T-cell (primary cell): ENCODE data around the gene KIF17. TPM values are rescaled to one million over a fixed set of nuclear protein-coding genes. Genes with fewer than 3 reads are reported as not detected.

Experiments
- ATAC-seq, 4 experiments: fragments of 200-7000 bp in 3 of 4; fragments of 150-1000 bp in 1 of 4; cut with Tn5 transposase; replicated peaks in 1 of 4; 1 replicate in 3 of 4; 2 replicates in 1 of 4; pipeline ENCODE4 v1.10.0; 2021; ENCODE audit warnings: moderate library complexity in 3 of 4, mild to moderate bottlenecking in 2 of 4, moderate number of reproducible peaks in 1 of 4
- CTCF ChIA-PET, 2 donors: fragments of 300-600 bp; sonication (Branson Sonifier 250); formaldehyde crosslinking; loops; one replicate each; lab custom pipeline; 2022; ENCODE audit warnings: antibody characterized with exemption in 2 of 2; lab: Charles Lee
- POLR2A ChIA-PET, 2 donors: fragments of 300-600 bp; sonication (Branson Sonifier 250); formaldehyde crosslinking; loops; one replicate each; lab custom pipeline; 2022; ENCODE audit warnings: antibody characterized with exemption in 2 of 2; lab: Charles Lee
- DNase-seq, 35 experiments: peaks; one replicate each; pipeline versions ENCODE4 v3.0.0 to v3.0.0-alpha.2; 2013 to 2023
- H3K27ac ChIP-seq: one replicate; pipeline ENCODE4 v1.5.1; 2013; ENCODE audit warnings: low read length
- H3K27me3 ChIP-seq, 2 experiments: replicated peaks in 1 of 2; 1 replicate in 1 of 2; 2 replicates in 1 of 2; pipeline versions ENCODE4 v1.6.1 to v1.7.0; 2013; ENCODE audit warnings: low read length in 1 of 2, mixed read lengths in 1 of 2; ENCODE audit not compliant: control insufficient read depth in 2 of 2, insufficient read depth in 2 of 2; ENCODE audit errors: extremely low read depth in 1 of 2
- H3K36me3 ChIP-seq, 2 donors: 1 replicate in 1 of 2; 2 replicates in 1 of 2; pipeline versions ENCODE4 v1.6.1 to v1.7.0; 2013; ENCODE audit warnings: low read length in 1 of 2; ENCODE audit not compliant: control insufficient read depth in 2 of 2, insufficient read depth in 1 of 2; ENCODE audit errors: extremely low read depth in 1 of 2
- H3K4me1 ChIP-seq, 2 experiments: 1 replicate in 1 of 2; 2 replicates in 1 of 2; pipeline versions ENCODE4 v1.6.1 to v1.7.0; 2013; ENCODE audit warnings: low read length in 2 of 2, mixed read lengths in 1 of 2; ENCODE audit not compliant: insufficient read depth in 2 of 2, control insufficient read depth in 1 of 2; ENCODE audit errors: extremely low read depth in 1 of 2
- H3K4me3 ChIP-seq, 2 donors: 1 replicate in 1 of 2; 2 replicates in 1 of 2; pipeline versions ENCODE4 v1.5.1 to v1.7.0; 2013; ENCODE audit warnings: mild to moderate bottlenecking in 2 of 2, low read length in 1 of 2, moderate library complexity in 1 of 2; ENCODE audit not compliant: control insufficient read depth in 1 of 2; ENCODE audit errors: extremely low read depth in 1 of 2
- H3K9me3 ChIP-seq: 2 replicates; pipeline ENCODE4 v1.7.0; 2013
- H3K27ac Mint-ChIP-seq, 2 donors: one replicate each; pipeline ENCODE4 v1.8.0; 2020 to 2021; ENCODE audit warnings: mild to moderate bottlenecking in 2 of 2, mixed read lengths in 2 of 2
- H3K27me3 Mint-ChIP-seq, 2 donors: one replicate each; pipeline ENCODE4 v1.8.0; 2021 to 2022; ENCODE audit warnings: mixed read lengths in 2 of 2
- H3K36me3 Mint-ChIP-seq: one replicate; pipeline ENCODE4 v1.8.0; 2021; ENCODE audit warnings: mixed read lengths
- H3K4me1 Mint-ChIP-seq, 3 donors: one replicate each; pipeline ENCODE4 v1.8.0; 2020 to 2022; ENCODE audit warnings: mixed read lengths in 3 of 3, mild to moderate bottlenecking in 1 of 3
- H3K4me3 Mint-ChIP-seq, 3 donors: one replicate each; pipeline ENCODE4 v1.8.0; 2020 to 2022; ENCODE audit warnings: mild to moderate bottlenecking in 3 of 3, mixed read lengths in 3 of 3, moderate library complexity in 3 of 3
- H3K9me3 Mint-ChIP-seq, 3 donors: one replicate each; pipeline ENCODE4 v1.8.0; 2020 to 2022; ENCODE audit warnings: mixed read lengths in 3 of 3
- WGBS: methylation state at CpG from one replicate; pipeline ENCODE4 v1.1.5; 2013; ENCODE audit warnings: missing lambda C conversion rate; ENCODE audit not compliant: insufficient coverage; 5-methylcytosine and 5-hydroxymethylcytosine counted together
- total RNA-seq, 35 experiments: library from RNA in 6 of 35; stranded (reverse) in 6 of 35; fragments of 120-200 nt in 1 of 35; gene quantifications; one replicate each; pipeline versions ENCODE4 v1.2.1 to v1.2.4 and lab custom pipeline; 2013 to 2026

KIF17 gene
- total RNA-seq, 5 donors from 2014 or later (not counting 1 experiment from before 2014, with no cell fraction given) = not detected

GRCh38 chr1:20645414-20645813 lies 72.4 kb downstream of the KIF17 start:
- Mint-ChIP-seq H3K27ac (no peak overlapping the region), H3K4me3 (no peak overlapping the region), H3K9me3 (no peaks in the 10 kb centered on the region), H3K4me1 (peaks cover 0 to under 1% (median 0%) of the 10 kb centered on the region in 3 donors), H3K36me3 (peaks cover 26% of the 10 kb centered on the region), H3K27me3 (no peaks in the 10 kb centered on the region)
- ChIA-PET POLR2A (interaction anchor here in 1 of 2 donors (0.7 kb wide), 1 partner anchor 88 kb away, joined by 6 read pairs; no protein-coding TSS in a partner anchor), CTCF (interaction anchor here in 1 of 2 donors (1.0 kb wide), 1 partner anchor 11 kb away, joined by 7 read pairs; no protein-coding TSS in a partner anchor)
- Histone ChIP-seq H3K36me3 (peaks cover 18 to 38% of the 10 kb centered on the region in 2 donors), H3K4me3 (no peak overlapping the region), H3K4me1 (no peaks in the 10 kb centered on the region), H3K27me3 (no peaks in the 10 kb centered on the region), H3K9me3 (no peaks in the 10 kb centered on the region), H3K27ac (no peak overlapping the region)
- ATAC-seq (no peak), DNase-seq (no peak)
- 86% methylated on average over 11 of the region's 14 CpGs for WGBS

GRCh38 chr1:20644416-20644815 lies 73.4 kb downstream of the KIF17 start:
- ATAC-seq = no peak
- Histone ChIP-seq H3K36me3 (peaks cover 12 to 36% of the 10 kb centered on the region in 2 donors), H3K9me3 (no peaks in the 10 kb centered on the region), H3K4me1 (no peaks in the 10 kb centered on the region), H3K4me3 (no peak overlapping the region), H3K27me3 (no peaks in the 10 kb centered on the region), H3K27ac (no peak overlapping the region)
- Mint-ChIP-seq H3K27ac (no peak overlapping the region), H3K36me3 (peaks cover 26% of the 10 kb centered on the region), H3K4me3 (no peak overlapping the region), H3K4me1 (peaks cover 2 to 8% (median 2%) of the 10 kb centered on the region in 3 donors), H3K9me3 (no peaks in the 10 kb centered on the region), H3K27me3 (no peaks in the 10 kb centered on the region)
- 95% methylated on average over 13 of the region's 13 CpGs for WGBS
- DNase-seq = no peak
- CTCF ChIA-PET = no interaction called here
- POLR2A ChIA-PET = no interaction called here

GRCh38 chr1:20643080-20643479 lies 74.7 kb downstream of the KIF17 start:
- Histone ChIP-seq H3K36me3 (peaks cover 9 to 34% of the 10 kb centered on the region in 2 donors), H3K4me3 (no peak overlapping the region), H3K9me3 (no peaks in the 10 kb centered on the region), H3K4me1 (no peaks in the 10 kb centered on the region), H3K27me3 (no peaks in the 10 kb centered on the region), H3K27ac (no peak overlapping the region)
- Mint-ChIP-seq H3K27ac (no peak overlapping the region), H3K27me3 (no peaks in the 10 kb centered on the region), H3K36me3 (peaks cover 34% of the 10 kb centered on the region), H3K4me1 (peaks cover 2 to 8% (median 2%) of the 10 kb centered on the region in 3 donors), H3K4me3 (no peak overlapping the region), H3K9me3 (no peaks in the 10 kb centered on the region)
- ChIA-PET POLR2A (no interaction called here), CTCF (interaction anchor here in 1 of 2 donors (0.6 kb wide), 1 partner anchor 11 kb away, joined by 3 read pairs; no protein-coding TSS in a partner anchor)
- 71% methylated on average over 4 of the region's 6 CpGs for WGBS
- ATAC-seq (no peak), DNase-seq (no peak)

- POLR2A ChIA-PET = no interaction called here
- no peaks in the 10 kb centered on the region for H3K9me3 Mint-ChIP-seq
- Histone ChIP-seq H3K4me3 (no peak overlapping the region), H3K9me3 (no peaks in the 10 kb centered on the region), H3K36me3 (peaks cover 9 to 38% of the 10 kb centered on the region in 2 donors), H3K27ac (no peak overlapping the region), H3K27me3 (no peaks in the 10 kb centered on the region), H3K4me1 (no peaks in the 10 kb centered on the region)
- 84% methylated on average over 9 of the region's 10 CpGs for WGBS
- H3K27ac Mint-ChIP-seq = no peak overlapping the region
- H3K4me3 Mint-ChIP-seq = no peak overlapping the region
- H3K4me1 Mint-ChIP-seq = peaks cover 2 to 8% (median 2%) of the 10 kb centered on the region in 3 donors
- DNase-seq (no peak), ATAC-seq (no peak)
- H3K27me3 Mint-ChIP-seq = no peaks in the 10 kb centered on the region
- CTCF ChIA-PET = interaction anchor here (0.6 kb wide), 2 partner anchors 8 to 1196 kb away, joined by 3 read pairs; no protein-coding TSS in a partner anchor
- peaks cover 40% of the 10 kb centered on the region for H3K36me3 Mint-ChIP-seq
These were observed 75.8 kb downstream of the KIF17 start for GRCh38 chr1:20641975-20642374.

- Histone ChIP-seq H3K36me3 (peaks cover 9 to 33% of the 10 kb centered on the region in 2 donors), H3K9me3 (no peaks in the 10 kb centered on the region), H3K27ac (no peak overlapping the region), H3K4me1 (no peaks in the 10 kb centered on the region), H3K27me3 (no peaks in the 10 kb centered on the region), H3K4me3 (no peak overlapping the region)
- DNase-seq (peak in 30 of 35 experiments; percentile 6 to 81 (median 42)), ATAC-seq (peak; percentile 66 to 82 (median 76))
- Mint-ChIP-seq H3K9me3 (no peaks in the 10 kb centered on the region), H3K27me3 (no peaks in the 10 kb centered on the region), H3K4me1 (peaks cover 2 to 8% (median 5%) of the 10 kb centered on the region in 3 donors), H3K27ac (peak overlapping the region in 1 of 2 donors; percentile 25), H3K4me3 (no peak overlapping the region), H3K36me3 (peaks cover 36% of the 10 kb centered on the region)
- WGBS = 58% methylated on average over 3 of the region's 6 CpGs
- ChIA-PET CTCF (interaction anchor here in 1 of 2 donors (1.0 kb wide), 1 partner anchor 14 kb away, joined by 3 read pairs; no protein-coding TSS in a partner anchor), POLR2A (no interaction called here)
These were observed 77.6 kb downstream of the KIF17 start for GRCh38 chr1:20640183-20640597.

- Histone ChIP-seq H3K27me3 (no peaks in the 10 kb centered on the region), H3K27ac (no peak overlapping the region), H3K9me3 (no peaks in the 10 kb centered on the region), H3K36me3 (peaks cover 7 to 22% of the 10 kb centered on the region in 2 donors), H3K4me1 (peaks cover 3 to 18% of the 10 kb centered on the region in 2 experiments), H3K4me3 (no peak overlapping the region)
- no peak overlapping the region for H3K27ac Mint-ChIP-seq
- H3K27me3 Mint-ChIP-seq = no peaks in the 10 kb centered on the region
- WGBS = 92% methylated on average over 8 of the region's 8 CpGs
- no peak overlapping the region for H3K4me3 Mint-ChIP-seq
- POLR2A ChIA-PET = interaction anchor here in 1 of 2 donors (0.5 kb wide), 1 partner anchor 147 kb away, joined by 3 read pairs; no protein-coding TSS in a partner anchor
- H3K36me3 Mint-ChIP-seq = peaks cover 30% of the 10 kb centered on the region
- ATAC-seq (no peak), DNase-seq (no peak)
- H3K9me3 Mint-ChIP-seq = no peaks in the 10 kb centered on the region
- H3K4me1 Mint-ChIP-seq = peaks cover 11 to 17% (median 16%) of the 10 kb centered on the region in 3 donors
- CTCF ChIA-PET = interaction anchor here in 1 of 2 donors (1.1 kb wide), 1 partner anchor 25 kb away, joined by 3 read pairs; the partner anchor contains the start of gene DDOST
These were observed 80.9 kb downstream of the KIF17 start for GRCh38 chr1:20636785-20637347.
